ENCODE data around the gene RPLP2.

RPLP2 gene

DNA sequence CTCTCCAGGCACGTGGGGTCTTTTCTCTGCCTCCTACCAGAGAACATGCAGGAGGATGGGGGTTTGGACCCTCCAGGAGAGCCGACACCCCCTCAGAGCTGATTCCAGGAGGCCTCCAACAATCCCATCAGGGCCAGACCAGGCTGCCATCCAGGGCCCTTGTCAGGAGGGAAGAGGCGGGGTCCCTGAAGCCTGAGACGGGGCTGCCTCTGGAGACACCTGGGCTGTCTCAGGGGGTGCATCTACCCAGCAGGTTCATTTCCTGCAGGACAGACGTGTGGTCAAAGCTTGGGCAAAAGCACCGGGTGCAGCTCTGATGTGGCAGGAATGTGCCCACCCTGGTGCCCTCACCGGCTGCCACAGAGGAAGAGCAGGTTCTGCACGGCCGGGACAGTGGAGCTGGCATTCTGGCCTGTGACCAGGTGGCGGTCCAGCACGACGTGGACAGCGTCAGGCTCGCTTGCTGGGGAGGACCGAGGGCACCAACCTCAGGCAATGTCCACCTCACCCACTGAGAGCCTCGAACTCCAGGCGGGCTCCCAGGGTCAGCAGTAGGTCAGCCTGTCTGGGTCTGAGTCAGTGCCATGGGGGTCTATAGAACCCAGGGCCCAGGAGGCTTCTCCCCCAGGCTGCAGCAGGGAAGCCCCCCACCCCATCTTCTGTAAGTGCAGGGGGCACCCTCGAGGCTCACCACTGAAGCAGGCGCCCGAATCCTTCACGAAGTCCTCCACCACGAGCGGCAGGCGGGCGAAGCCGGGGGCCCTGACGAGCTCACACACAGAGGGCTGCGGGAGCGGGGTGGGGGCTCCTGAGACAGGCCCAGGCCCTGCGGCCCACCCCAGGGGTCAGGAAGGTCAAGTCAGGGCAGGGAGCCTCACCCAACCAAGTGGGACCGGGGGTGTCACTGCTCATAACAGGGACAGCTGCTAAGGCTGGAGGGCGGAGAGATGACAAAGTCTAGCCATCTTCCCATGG is 38.8 kb upstream of the RPLP2 start:
- DNase-seq, result no peak
- peaks cover 7% of the 10 kb centered on the region for H3K4me1 Mint-ChIP-seq
- H3K27me3 Mint-ChIP-seq, result no peaks in the 10 kb centered on the region
- peaks cover 14% of the 10 kb centered on the region for H3K36me3 Mint-ChIP-seq (ENCODE audit: low read depth)
- no peak overlapping the region for H3K4me3 Mint-ChIP-seq
- no peak for ATAC-seq
- H3K9me3 Mint-ChIP-seq, result no peaks in the 10 kb centered on the region
- H3K27ac Mint-ChIP-seq, result no peak overlapping the region

DNA sequence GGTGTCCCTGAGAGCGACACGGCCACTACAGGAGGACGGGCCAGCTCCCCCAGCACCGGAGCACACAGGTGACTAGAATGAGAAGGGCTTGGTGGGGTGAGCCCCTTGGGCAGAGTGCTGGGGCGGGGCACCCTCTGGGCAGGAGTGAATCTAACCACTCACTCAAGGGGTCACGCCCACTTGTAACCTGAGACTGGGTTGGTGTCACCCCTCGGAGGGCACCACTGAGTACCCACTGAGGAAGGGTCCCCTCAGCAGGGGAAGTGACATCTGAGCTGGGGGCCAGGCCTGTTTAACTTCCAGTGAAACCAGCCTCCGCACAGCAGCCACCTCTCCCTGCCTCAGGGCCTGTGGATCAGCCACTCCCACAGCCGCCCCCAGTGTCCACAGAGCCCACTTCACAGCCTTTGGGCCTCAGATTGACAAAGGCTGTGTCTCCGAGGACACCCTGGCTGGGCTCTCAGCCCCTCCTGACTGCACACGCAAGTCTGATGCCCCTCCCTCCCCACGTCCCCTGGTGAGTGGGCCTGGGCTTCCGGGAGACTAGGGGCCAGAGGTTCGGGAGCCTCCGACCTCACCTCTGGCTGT is 38.1 kb upstream of the RPLP2 start:
- H3K36me3 Mint-ChIP-seq (ENCODE audit: low read depth), result peaks cover 12% of the 10 kb centered on the region
- ATAC-seq, result no peak
- no peak for DNase-seq
- H3K9me3 Mint-ChIP-seq, result no peaks in the 10 kb centered on the region
- no peaks in the 10 kb centered on the region for H3K27me3 Mint-ChIP-seq
- no peak overlapping the region for H3K4me3 Mint-ChIP-seq
- peaks cover 12% of the 10 kb centered on the region for H3K4me1 Mint-ChIP-seq
- H3K27ac Mint-ChIP-seq, result no peak overlapping the region

GRCh38 chr11:772429-773390 is 37.1 kb upstream of the RPLP2 start:
- H3K9me3 Mint-ChIP-seq, result no peaks in the 10 kb centered on the region
- DNase-seq (no peak), ATAC-seq (no peak)
- no peak overlapping the region for H3K4me3 Mint-ChIP-seq
- H3K4me1 Mint-ChIP-seq, result peaks cover 12% of the 10 kb centered on the region
- peaks cover 12% of the 10 kb centered on the region for H3K36me3 Mint-ChIP-seq (ENCODE audit: low read depth)
- no peak overlapping the region for H3K27ac Mint-ChIP-seq
- no peaks in the 10 kb centered on the region for H3K27me3 Mint-ChIP-seq

- Mint-ChIP-seq H3K27ac (no peak overlapping the region), H3K4me1 (peaks cover 16% of the 10 kb centered on the region), H3K9me3 (no peaks in the 10 kb centered on the region), H3K4me3 (no peak overlapping the region), H3K36me3 (ENCODE audit: low read depth) (peaks cover 8% of the 10 kb centered on the region), H3K27me3 (no peaks in the 10 kb centered on the region)
- no peak for ATAC-seq
- no peak for DNase-seq
Observed at GRCh38 chr11:773425-773824, 36.3 kb upstream of the RPLP2 start.

DNA sequence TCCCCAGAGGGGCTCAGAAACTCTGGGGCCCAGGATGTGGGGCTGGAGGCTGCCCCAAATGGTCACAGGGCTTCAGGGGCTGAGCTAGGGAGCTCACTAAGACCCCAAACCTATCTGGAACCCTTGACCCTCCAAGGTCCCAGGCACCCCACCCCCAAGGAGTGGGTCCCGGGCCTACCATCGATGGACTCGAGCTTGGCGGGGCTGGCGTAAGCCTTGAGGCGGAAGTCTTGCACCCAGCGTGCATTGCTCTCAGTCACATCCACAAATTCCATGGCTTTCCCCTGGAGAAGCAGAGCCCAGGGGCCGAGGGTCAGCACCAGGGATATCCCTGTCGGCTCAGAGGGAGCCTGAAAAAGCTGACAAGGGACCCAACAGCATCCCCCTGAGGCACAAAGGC is 35.9 kb upstream of the RPLP2 start:
- no peak overlapping the region for H3K27ac Mint-ChIP-seq
- peaks cover 8% of the 10 kb centered on the region for H3K36me3 Mint-ChIP-seq (ENCODE audit: low read depth)
- ATAC-seq (no peak), DNase-seq (no peak)
- H3K4me3 Mint-ChIP-seq, result no peak overlapping the region
- peaks cover 16% of the 10 kb centered on the region for H3K4me1 Mint-ChIP-seq
- H3K9me3 Mint-ChIP-seq, result no peaks in the 10 kb centered on the region
- H3K27me3 Mint-ChIP-seq, result no peaks in the 10 kb centered on the region

GRCh38 chr11:774873-775592 is 34.7 kb upstream of the RPLP2 start:
- Mint-ChIP-seq H3K4me3 (peak overlapping the region; percentile 87), H3K27ac (no peak overlapping the region), H3K4me1 (peaks cover 16% of the 10 kb centered on the region), H3K36me3 (ENCODE audit: low read depth) (peaks cover 6% of the 10 kb centered on the region), H3K9me3 (no peaks in the 10 kb centered on the region), H3K27me3 (no peaks in the 10 kb centered on the region)
- DNase-seq (no peak), ATAC-seq (no peak)

- Mint-ChIP-seq H3K27me3 (no peaks in the 10 kb centered on the region), H3K27ac (peak overlapping the region; percentile 86), H3K9me3 (no peaks in the 10 kb centered on the region), H3K4me3 (peak overlapping the region; percentile 87), H3K36me3 (ENCODE audit: low read depth) (peaks cover 6% of the 10 kb centered on the region), H3K4me1 (peaks cover 16% of the 10 kb centered on the region)
- ATAC-seq (no peak), DNase-seq (no peak)
Observed at GRCh38 chr11:776263-776560, 33.6 kb upstream of the RPLP2 start.

DNA sequence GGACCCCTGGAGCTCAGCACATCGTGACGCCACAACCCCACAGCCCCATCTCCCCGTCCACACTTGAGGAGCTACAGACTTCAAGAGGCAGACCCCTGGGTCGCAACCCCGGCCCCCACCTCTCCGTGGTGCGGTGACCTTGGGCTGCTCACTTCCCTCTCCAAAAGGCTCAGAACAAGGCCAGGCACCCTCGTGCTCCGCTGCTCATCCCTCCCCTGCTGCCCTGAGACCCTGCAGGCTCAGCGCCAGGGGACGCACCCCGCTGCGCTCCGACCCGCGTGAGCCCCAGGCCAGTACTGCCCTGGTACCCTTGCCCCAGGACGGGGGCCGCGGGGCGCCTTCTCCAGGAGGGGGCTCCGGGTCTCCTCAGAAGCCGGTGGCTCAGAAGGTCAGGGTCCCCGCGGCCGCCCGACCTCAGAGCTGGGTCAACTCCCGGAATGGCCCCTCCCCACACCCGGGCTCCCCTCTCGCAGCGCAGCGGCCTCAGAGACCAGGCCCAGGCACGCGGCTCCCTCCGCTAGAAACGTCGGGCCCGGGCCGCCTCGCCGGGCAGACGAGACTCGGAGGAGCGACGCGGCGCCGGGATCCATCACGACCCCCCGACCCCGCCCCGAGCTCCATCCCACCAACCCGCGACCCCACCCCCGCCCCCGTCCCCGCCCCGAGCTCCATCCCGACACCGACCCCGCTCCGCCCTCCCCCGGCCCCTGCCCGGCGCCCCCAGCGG is 33.0 kb upstream of the RPLP2 start:
- peaks cover 16% of the 10 kb centered on the region for H3K4me1 Mint-ChIP-seq
- DNase-seq (peak; percentile 25), ATAC-seq (peak; percentile 24)
- H3K27me3 Mint-ChIP-seq, result no peaks in the 10 kb centered on the region
- peaks cover 6% of the 10 kb centered on the region for H3K36me3 Mint-ChIP-seq (ENCODE audit: low read depth)
- peak overlapping the region; percentile 86 for H3K27ac Mint-ChIP-seq
- H3K4me3 Mint-ChIP-seq, result peak overlapping the region; percentile 87
- H3K9me3 Mint-ChIP-seq, result no peaks in the 10 kb centered on the region

GRCh38 chr11:777288-778255 is 32.2 kb upstream of the RPLP2 start, which contains the start of gene GATD1:
Gene GATD1, minus strand, starts transcription at chr11:777487. Its CDS starts 25 bp downstream, at chr11:777462.
- peak; percentile 98 for DNase-seq
- Mint-ChIP-seq H3K36me3 (ENCODE audit: low read depth) (peaks cover 6% of the 10 kb centered on the region), H3K9me3 (no peaks in the 10 kb centered on the region), H3K4me3 (peak within 1 kb of the TSS; percentile 87), H3K4me1 (peaks cover 16% of the 10 kb centered on the region), H3K27me3 (no peaks in the 10 kb centered on the region), H3K27ac (peak within 1 kb of the TSS; percentile 86)
- ATAC-seq, result peak; percentile 75

GRCh38 chr11:778976-779954 is 30.5 kb upstream of the RPLP2 start:
- peak overlapping the region; percentile 38 for H3K4me3 Mint-ChIP-seq
- ATAC-seq (no peak), DNase-seq (no peak)
- no peaks in the 10 kb centered on the region for H3K9me3 Mint-ChIP-seq
- H3K27me3 Mint-ChIP-seq, result no peaks in the 10 kb centered on the region
- peaks cover 19% of the 10 kb centered on the region for H3K4me1 Mint-ChIP-seq
- H3K36me3 Mint-ChIP-seq (ENCODE audit: low read depth), result peaks cover 6% of the 10 kb centered on the region
- H3K27ac Mint-ChIP-seq, result no peak overlapping the region

- DNase-seq, result no peak
- peaks cover 19% of the 10 kb centered on the region for H3K4me1 Mint-ChIP-seq
- H3K27ac Mint-ChIP-seq, result no peak overlapping the region
- no peaks in the 10 kb centered on the region for H3K9me3 Mint-ChIP-seq
- H3K36me3 Mint-ChIP-seq (ENCODE audit: low read depth), result peaks cover 6% of the 10 kb centered on the region
- no peak overlapping the region for H3K4me3 Mint-ChIP-seq
- no peaks in the 10 kb centered on the region for H3K27me3 Mint-ChIP-seq
- ATAC-seq, result no peak
Observed at GRCh38 chr11:779955-780532, 29.7 kb upstream of the RPLP2 start.
